HG02678 (cell line): ENCODE results near the gene CCDC127.
"Not testable (repeated sequence)": the region's sequence is repeated elsewhere in the genome, so short reads cannot be mapped to it uniquely, and the experiment has no call there.

Experiments used
- ATAC-seq: cut with Tn5 transposase; IDR thresholded peaks from one replicate; pipeline ENCODE4 v1.9.1; 2021; ENCODE audit warnings: mild to moderate bottlenecking, moderate library complexity; ENCODE audit not compliant: unreplicated experiment

The CCDC127 gene

DNA sequence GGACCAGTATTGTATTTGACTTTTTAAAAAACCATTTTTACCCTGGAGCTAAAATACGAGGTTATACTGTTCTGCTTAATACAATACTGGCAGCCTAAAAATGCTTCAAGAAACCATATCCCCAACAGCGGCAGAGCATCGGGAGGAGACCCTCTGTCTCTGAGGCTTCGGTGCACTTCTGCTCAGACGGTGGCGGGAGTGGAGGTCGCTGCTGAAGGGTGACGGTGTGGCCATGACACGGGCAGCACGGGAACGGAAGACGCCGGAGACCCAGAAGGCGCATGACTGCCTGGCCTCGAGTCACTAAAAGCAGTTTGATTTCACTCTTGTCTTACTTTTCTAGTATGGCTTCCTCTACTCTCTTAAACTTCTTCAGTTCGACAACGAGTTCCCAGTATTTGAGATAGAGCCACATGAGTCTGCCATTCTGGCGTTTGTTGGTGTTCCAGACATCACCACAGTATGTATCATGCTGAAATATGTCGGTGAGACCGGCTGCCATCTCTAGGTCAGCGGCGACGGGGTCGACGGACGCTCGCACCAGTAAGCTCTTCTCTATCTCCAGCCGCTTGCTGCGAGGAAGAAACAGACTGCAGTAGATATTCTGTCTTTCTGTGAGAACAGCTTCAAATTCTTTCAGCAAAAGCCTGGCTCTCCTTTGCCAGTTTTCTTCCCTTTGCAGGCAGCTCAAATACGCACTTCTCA is 12.8 kb downstream of the CCDC127 start:
- ATAC-seq: no peak

DNA sequence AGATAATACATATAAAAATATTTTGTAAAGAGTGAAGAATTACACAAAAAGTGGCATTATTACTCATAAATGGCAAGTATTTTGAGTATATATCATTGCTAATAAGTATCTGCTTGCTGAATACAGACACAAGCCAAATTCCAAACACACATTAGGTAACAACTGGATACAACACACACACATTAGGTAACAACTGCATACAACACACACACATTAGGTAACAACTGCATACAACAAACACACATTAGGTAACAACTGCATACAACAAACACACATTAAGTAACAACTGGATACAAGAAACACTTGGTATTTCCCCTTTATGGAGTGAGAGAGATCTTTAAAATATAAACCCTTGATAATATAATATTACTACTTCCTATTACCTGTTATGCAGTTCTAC is 13.5 kb downstream of the CCDC127 start:
- ATAC-seq: no peak

DNA sequence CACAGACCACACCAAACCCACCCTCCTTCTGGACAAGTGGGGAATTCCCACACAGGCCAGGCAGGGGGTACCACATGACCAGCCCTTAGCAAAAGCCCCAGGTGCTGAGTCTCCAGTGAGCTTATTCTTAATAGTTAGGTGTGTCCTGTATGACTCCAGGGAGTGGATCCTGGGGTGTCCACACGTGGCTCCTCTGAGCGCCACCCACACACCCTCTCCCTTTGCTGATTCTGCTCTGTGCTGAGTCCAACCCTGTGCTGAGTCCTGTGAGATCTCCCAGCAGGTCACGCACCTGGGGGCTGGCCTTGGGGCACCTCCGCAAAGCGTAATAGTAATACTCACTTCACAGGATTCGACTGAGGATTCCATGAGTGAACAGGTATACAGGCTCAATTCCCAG is 14.0 kb downstream of the CCDC127 start:
- ATAC-seq: no peak

DNA sequence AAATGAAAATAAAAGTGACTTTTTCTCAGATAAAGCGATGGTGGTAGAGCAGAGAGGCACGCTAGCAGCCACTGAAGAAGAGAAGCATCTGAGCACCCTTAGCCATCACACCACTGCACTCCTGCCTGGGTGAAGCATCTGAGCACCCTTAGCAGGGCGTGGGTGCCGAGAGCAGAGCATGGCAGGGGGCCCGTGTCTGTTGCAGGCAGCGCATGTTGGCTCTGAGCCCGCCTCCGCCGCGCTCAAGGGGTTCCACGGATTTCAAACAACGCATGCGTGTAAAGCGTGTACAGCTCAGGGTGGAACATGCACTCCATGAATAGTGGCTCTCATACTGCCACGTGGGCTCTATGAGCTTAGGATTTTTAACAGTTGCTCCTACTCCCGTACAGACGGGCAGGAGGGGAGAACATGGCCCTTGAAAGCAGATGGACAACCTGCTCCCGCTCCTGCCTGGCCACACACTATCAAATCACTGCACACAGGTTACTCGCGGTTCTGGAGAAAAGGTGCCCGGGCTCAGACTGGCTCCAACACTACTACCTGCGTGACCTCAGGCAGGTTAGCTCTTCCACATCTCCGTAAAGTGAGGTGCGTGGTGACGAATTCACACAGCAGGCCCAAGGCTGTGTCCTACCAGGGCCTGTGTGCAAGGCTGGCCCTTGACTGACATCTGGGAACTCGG is 14.6 kb downstream of the CCDC127 start:
- no peak for ATAC-seq

DNA sequence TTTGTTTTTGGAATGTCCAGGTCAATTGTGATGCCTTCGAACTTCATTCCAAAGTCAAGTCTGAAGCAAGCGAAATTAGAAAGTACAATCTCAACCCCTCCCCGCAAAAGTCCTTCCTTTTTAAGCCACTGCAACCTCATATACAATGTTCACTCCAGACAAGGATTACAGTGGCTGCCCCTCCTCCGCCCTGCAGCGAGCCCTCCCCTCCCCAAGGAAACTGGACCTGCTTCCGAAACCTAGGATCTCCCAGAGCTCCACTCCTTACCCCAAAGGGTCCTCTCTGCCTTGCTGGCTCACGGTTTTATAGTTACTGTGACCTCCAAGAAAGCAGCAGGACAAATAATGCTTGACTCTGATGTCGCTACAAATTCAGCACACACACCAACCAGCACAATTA is 16.3 kb downstream of the CCDC127 start:
- ATAC-seq: no peak

DNA sequence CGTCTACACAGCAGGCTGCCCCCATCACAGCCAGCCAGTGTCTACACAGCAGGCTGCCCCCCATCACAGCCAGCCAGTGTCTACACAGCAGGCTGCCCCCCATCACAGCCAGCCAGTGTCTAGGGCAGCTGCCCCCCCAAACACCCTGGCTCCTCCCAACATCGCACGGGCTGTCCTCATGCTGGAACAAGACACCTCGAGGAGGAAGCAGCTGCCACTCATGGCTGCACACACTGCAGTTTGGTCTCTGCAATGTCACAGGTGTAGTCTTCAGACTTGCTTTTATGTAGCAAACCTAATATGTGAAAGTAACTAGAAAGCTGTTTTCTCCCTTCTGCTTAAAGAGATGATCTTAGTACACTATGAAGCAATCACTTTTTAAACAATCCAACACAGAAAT is 17.0 kb downstream of the CCDC127 start:
- ATAC-seq: no peak

DNA sequence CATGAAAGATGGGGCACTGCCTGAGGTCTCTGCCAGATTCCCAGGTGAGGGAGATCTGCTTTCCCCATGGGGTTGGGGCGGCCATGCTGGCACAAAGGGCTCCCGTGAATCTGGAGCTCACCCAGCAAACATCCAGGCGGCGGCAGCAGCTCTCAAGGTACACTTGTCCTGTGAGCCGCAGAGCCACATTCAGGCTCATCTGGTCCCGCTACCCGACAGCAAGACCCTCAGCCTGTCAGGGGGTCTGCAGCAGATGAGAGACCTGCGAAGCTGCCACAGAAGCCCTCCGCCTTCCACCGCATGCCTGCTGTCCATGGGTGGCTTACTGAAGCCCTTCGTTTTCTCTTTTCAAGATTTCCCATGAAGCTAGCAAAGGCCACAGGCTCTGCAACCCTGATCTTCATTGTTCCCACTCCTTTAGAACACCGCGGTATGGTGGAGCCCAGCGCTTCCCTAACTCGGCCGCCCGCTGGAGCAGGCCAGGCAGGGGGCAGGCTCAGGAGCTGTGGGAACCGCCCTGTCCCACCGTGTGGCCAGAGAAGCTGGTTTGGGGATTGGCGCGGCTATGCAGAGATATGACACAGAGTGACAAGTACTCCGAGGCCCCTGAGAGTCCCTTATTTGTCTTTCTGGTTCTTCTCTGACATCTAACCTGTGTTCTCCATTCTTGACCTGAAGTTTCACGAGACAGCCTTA is 17.9 kb downstream of the CCDC127 start:
- no peak for ATAC-seq

DNA sequence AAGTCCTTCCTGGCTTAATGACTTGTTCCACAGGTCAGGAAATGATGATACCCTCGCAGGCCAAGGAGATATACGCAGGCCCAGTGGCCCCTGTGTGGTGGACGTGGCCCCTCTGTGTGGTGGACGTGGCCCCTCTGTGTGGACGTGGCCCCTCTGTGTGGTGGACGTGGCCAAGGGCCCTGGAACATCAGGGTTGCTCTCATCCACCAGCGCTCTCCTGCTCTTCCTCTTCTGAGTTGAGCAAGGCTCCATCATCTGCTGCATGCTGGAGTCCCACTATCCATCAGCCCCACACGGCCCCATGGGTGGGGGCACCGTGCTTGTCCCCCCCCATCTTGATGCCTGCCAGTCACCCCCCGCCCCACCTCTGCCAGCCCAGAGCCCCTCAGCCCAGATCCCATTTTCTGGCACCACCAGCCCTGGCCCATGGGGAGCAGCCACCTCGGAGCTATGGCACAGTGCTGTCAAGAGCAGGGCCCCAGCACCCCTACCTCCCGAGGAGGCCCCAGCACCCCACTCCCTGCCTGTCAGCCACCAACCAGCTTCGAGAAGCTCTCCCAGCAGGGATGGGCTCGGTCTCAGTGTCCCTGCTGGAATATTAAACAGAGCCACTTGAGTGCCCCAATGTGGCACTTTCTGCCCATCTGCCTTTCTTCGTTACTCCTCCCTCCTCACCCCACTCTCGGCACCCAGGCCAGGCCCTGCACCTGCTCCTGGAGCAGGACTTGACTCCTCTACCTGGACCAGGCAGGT is 18.6 kb downstream of the CCDC127 start:
- no peak for ATAC-seq

DNA sequence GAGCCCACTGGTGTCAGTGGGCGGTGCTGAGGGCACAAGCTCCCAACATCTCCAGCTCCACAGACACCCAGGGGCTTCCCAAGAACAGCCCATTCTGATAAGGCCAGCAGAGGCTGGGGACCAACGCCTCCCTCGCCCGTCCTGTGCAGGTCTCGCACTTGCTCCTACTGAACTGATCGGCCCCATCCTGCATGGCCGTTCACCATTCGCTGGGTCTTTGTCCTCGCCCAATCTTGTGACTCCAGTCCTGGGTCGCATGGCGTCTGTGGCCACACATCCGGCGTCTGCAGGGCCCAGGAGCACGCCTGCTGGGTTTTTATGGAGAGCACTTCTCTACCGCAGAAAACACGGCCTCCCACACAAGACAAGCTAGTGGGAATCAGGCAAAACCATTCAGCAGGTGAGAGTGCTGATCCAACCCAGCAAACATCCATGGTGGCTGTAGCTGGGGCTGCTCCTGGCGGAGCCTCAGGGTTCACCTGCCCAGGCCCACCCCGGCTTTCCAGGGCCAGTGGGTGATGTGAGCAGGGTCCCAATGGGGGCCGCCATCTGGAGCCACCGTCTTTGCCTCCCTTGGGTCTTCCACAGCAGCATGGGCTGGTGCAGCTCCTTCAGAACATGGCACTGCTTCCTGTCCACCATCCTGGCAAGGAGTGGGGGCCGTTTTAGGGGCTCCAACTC is 19.3 kb downstream of the CCDC127 start:
- ATAC-seq: no peak

DNA sequence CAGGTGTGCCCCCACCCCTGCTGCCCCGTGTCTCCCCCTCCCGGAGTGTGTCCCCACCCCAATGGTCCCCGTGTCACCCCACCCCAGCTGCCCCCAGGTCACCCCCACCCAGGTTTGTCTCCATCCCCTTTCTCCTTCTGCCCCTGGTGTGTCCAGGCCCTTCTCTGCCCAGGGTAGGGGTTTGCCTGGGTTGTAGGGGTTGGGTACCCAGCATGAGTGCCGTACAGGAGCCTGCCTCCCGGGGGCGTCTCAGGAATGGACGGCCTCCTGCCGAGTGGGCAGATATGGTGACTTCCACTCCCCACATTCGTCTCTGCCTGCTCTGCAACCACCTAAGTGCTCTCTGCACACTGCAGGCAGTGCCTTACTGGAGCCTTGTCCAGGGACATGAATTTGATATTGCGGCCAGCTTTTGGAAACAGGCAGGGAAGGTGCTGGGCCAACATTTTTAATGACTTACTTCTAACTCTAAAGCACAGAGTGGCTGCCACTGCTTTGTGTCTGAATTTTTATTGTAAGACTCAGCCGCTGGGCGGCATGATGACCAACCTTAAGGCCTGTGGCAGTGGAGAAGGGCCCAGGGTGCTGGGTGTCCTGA is 20.0 kb downstream of the CCDC127 start:
- no peak for ATAC-seq

DNA sequence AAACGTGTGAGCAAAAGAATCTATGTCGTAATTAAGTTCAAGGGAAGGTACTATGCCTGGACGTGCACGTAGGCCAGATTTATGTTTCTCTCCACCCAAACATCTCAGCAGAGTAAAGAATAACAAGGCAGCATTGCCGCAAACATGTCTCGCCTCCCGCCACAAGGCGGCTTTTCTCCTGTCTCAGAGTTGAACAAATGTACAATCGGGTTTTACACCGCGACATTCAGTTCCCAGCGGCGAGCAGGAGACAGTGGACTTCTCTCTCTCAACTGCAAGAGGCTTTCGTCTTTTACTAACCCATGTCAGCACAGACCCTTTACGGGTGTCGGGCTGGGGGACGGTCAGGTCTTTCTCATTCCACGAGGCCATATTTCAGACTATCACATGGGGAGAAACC is 20.9 kb downstream of the CCDC127 start:
- not testable (repeated sequence) for ATAC-seq

DNA sequence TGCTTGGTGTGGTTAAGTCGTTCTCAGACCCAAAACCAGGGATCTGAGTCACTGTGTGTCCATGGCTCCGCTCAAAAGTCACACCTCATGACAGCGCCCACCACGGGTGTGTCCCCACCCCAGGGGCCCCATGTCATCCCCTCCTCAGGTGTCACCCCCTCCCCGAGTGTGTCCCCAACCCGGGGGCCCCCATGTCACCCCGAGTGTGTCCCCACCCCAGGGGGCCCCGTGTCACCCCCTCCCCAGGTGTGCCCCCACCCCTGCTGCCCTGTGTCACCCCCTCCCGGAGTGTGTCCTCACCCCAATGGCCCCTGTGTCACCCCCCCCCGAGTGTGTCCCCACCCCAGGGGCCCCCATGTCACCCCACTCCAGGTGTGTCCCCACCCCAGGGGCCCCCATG is 21.6 kb downstream of the CCDC127 start:
- ATAC-seq: no peak

DNA sequence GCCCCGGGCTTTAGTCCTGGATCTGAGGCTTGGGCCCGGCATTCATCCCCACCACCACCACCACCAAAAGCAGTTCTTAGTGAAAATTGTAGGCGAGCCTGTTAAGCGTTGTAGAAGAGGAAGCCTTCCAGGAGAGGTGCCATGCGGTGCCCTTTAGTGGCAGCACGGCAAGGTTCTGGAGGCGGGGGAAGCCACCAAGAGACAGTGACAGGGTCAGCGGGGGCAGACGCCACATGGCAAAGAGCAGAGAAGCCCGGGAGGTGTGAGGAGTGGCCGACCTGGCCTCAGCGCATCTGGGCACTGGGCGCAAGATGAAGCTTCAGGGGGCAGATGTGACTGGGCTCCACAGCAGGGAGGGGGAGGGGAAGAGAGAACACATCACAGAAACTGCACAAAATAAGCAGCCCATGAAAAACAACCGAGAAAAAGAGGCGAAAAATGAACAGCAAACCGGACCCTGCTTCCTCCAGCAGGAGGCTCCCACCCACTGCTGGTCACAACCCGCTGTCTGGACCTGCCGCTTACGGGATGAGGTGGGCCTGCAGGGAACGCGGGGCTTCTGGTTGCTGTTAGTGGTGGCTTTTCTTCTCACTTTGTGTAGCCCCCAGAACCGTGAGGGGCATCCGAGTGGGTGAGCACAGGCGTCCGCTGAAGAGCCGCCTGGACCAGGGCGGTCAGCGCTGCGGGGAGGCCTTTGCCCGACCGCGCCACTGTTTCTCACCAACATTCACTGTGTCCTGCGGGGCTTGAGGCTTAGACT is 22.4 kb downstream of the CCDC127 start:
- no peak for ATAC-seq

DNA sequence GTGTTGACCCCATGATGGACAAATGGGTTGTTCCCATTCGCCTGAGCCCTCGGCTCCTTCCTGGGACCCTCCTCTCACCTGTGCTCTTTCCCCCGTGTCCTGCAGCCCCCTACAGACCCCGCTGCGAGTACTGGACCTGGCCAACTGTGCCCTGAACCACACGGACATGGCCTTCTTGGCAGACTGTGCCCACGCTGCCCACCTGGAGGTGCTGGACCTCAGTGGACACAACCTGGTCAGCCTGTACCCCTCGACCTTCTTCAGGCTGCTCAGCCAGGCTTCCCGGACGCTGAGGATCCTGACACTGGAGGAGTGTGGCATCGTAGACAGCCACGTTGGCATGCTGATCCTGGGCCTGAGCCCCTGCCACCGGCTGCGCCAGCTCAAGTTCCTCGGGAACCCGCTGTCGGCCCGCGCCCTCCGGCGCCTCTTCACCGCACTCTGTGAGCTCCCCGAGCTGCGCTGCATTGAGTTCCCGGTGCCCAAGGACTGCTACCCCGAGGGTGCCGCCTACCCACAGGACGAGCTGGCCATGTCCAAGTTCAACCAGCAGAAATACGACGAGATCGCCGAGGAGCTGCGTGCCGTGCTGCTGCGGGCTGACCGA is 23.2 kb downstream of the CCDC127 start:
- no peak for ATAC-seq

DNA sequence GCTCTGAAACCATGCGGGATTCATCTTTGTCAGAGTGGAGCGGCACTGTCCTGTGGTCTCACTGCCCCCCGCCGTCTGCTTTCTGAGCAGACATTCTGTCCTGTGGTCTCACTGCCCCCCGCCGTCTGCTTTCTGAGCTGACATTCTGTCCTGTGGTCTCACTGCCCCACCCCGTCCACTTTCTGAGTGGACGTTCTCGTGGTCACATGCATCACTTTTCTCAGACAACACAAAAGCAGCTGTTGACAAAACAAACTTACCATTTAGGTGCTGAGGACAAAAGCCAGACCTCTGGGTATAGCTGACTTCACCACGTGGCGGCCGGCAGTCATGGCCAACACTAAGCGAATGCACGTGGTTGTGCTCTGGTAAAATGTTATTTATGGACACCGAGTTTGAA is 23.9 kb downstream of the CCDC127 start:
- ATAC-seq: no peak

DNA sequence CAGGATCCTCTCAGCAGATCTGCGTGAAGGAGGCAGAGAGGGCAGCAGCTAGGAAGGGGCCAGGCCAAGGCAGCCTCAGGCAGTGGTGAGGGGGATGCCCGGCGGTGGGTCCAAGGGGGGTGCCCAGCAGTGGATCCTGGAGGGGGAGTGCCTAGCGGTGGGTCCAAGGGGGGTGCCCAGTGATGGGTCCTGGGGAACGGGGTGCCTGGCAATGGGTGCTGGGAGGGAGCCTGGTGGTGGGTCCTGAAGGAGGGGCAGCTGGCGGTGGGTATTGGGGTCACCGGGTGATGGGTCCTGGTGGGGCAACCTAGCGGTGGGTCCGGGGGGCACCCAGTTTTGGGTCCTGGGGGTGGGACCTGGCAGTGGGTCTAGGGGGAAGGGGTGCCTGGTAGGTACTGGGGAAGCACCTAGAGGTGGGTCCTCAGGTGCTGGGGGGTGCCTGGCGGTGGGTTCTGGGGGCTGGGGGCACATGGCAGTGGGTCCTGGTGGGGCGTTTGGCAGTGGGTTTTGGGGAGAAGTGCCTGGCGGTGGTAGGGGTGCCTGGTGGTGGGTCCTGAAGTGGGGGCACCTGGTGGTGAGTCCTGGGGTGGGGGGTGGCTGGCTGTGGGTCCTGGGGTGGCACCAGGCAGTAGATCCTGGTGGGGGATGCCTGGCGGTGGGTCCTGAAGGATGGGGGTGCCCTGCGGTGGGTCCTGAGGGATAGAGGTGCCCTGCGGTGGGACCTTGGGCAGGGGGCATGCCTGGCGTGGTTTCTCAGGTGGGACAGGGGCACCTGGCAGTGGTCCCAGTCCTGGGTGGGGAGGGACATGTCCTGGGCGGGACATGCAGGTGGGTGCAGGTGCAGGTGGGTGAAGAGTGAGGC is 24.8 kb downstream of the CCDC127 start:
- ATAC-seq: no peak

DNA sequence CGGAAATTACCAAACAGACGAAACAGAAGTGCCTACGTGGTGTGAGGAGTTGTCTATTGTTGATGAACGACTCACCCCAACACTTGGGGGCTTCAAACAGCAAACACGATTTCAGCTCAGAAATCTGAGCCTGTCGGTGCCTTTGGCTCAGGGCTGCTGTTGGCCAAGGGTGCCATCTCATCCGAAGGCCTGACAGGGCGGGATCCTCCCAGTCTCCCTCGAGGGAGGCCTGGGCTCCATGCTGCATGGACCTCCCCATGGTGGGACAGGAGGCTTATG is 25.3 kb downstream of the CCDC127 start:
- no peak for ATAC-seq

DNA sequence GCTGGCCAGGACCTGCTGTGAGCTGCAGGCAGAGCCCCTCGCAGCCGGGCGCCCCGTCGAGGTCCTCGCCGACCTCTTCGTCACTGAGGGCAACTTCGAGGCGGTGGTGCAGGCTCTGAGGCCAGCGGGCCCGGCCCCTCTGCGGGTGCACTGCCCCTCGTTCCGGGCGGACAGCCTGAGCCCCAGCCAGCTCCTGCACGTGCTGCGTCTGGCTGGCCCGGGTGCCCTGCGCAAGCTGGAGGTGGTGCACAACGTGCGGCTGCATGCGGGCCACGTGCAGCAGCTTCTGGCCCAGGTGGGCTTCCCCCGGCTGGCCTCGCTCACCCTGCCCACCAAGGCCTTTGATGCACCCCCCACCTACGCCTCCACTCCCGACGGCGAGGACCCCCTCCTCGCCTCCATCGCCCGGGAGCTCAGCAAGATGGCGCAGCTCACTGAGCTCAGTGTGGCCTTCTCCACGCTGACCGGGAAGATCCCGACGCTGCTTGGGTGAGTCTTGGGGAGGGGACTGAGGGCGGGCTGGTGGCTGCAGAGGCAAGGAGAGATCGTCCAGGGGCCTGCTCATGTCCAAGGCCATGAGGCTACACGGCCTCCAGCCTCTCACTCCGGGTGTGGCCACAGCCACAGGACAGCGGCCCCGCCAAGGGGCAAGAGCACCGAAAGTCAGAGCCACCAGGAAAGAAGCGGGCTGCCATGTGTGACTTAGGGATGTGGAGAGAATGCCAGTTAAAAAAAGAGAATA is 25.8 kb downstream of the CCDC127 start:
- no peak for ATAC-seq
